NT2/D1 (cell line): ENCODE data around the gene BCL2.

Experiments used
- SUZ12 ChIP-seq: IDR thresholded peaks from 2 replicates; pipeline ENCODE4 v1.6.1; 2011; ENCODE audit not compliant: insufficient read length, insufficient read depth; ENCODE audit errors: extremely low read depth
- YY1 ChIP-seq: IDR thresholded peaks from 2 replicates; pipeline ENCODE4 v1.6.1; 2011; ENCODE audit not compliant: insufficient read length, insufficient read depth

DNA sequence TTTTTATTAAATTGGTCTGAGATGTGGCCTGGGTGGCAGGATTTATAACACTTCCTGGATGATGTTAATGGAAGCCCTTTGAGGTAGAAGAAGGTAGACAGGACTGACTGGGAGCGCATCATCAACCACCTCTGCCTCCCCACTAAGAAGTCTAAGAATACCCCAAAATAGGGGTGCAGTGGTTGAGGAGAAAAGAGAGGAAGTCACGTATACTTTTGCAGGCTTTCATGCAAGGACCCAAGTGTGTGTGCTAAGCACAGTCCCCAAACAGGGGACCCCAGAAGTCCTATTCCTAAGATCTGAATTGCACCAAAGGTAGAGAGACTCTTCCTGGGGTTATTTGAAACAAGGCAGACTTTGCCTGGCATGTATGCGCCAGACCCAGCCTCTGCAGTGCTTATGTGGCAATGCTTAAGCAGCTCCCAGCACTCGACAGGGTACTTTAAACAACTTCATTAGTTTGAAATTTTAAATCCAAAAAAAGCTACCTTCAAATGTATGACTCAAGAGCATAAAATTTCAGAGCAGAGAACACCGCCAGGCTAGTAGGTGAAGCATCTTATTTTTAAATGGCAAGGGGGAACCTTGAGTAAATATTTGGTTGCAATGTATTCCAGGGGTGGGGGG lies 35.3 kb downstream of the BCL2 start:
- TF ChIP-seq YY1 (no peak), SUZ12 (no peak)
